ENCODE results near the gene UBA52. TPM values are rescaled to one million over a fixed set of nuclear protein-coding genes. Genes with fewer than 3 reads are reported as not detected.
A peak's percentile ranks its signal among the peaks of the same experiment; 100 is the strongest.

UBA52 gene
- total and polyA plus RNA-seq, 2 donors (not counting 1 experiment from before 2014, with no cell fraction given) = 1,837 to 5,694 TPM

DNA sequence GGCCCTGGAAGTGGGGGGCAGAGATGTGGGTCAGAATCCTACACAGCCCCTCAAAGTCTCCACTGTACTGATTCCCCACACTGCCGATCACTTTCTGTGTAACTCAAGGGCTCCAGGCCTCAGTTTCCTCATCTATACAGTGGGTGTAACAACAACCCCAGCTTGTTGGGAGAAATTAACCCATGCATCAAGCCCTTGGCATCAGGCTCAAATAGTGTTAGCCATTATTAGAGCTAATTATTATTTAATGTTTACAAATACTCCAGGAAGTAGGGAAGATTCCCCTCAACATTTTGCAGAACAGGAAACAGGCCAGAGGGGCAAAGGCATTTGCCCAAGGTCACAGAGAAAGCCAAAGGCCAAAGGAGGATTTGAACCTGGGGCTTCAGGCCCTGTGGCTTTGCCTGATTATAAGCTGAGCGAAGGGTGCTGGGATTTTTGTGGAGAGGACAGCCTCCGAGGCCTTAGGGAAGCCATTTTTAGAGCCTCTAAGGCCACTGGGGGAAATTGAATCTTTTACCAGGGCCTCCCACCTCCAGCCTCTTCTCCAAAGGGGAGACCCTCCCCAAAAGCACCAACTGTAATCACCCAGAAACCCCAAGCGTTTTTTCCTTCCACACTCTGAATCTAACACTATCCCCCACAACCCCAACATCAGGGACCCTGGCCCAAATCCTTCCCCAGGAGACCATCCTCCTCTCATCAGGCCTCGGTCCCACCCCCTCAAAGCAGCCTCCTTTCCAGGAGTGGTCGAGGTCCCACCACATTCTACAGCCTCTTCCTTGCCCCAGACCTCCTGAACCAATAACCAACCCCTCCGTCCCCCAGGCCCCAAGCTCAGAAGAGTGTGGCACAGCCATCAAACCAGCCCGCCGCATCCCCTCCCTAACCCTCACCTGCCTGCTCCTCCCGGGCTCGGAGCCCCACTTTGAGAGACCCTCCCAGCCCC, 29.4 kb upstream of the UBA52 start:
- peak overlapping the region; percentile 89 for H3K4me3 Mint-ChIP-seq
- CTCF ChIA-PET = no interaction called here

More for the DNA sequence above, 29.4 kb upstream of the UBA52 start:
- 24% methylated on average over 9 of the region's 11 CpGs for WGBS (ENCODE audit: insufficient coverage)
- H3K27ac Mint-ChIP-seq = peak overlapping the region; percentile 83
- H2AFZ ChIP-seq (ENCODE audit: insufficient read depth, low read depth, low read length, poor library complexity, severe bottlenecking) = peak overlapping the region; percentile 58
- H3K27me3 Mint-ChIP-seq = no peaks in the 10 kb centered on the region
- peak overlapping the region; percentile 25 to 64 for H3K27ac ChIP-seq (ENCODE audit: low read length in 2 of 2)
- TF ChIP-seq, protein P1, sequence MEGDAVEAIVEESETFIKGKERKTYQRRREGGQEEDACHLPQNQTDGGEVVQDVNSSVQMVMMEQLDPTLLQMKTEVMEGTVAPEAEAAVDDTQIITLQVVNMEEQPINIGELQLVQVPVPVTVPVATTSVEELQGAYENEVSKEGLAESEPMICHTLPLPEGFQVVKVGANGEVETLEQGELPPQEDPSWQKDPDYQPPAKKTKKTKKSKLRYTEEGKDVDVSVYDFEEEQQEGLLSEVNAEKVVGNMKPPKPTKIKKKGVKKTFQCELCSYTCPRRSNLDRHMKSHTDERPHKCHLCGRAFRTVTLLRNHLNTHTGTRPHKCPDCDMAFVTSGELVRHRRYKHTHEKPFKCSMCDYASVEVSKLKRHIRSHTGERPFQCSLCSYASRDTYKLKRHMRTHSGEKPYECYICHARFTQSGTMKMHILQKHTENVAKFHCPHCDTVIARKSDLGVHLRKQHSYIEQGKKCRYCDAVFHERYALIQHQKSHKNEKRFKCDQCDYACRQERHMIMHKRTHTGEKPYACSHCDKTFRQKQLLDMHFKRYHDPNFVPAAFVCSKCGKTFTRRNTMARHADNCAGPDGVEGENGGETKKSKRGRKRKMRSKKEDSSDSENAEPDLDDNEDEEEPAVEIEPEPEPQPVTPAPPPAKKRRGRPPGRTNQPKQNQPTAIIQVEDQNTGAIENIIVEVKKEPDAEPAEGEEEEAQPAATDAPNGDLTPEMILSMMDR (IDR thresholded peaks at IDR 0.05) = no peak
- TF ChIP-seq EZH2 (IDR thresholded peaks at IDR 0.05; ENCODE audit: borderline replicate concordance, insufficient read depth, low read depth, low read length, poor library complexity, severe bottlenecking) = no peak
- no peaks in the 10 kb centered on the region for H3K9me3 Mint-ChIP-seq (ENCODE audit: insufficient read depth)
- peaks cover 20% of the 10 kb centered on the region for H3K79me2 ChIP-seq (ENCODE audit: control insufficient read depth, insufficient read depth, low read length)
- intact Hi-C loops (cut with micrococcal nuclease) = loop anchor here (5.0 kb wide), 1 partner anchor 45 kb away; the partner anchor contains the start of gene REX1BD
- ATAC-seq (ENCODE audit: low read depth) = no peak
- peak overlapping the region; percentile 65 for H3K9ac ChIP-seq (ENCODE audit: low read length)
- H4K20me1 ChIP-seq (ENCODE audit: control insufficient read depth, insufficient read depth, low read length, poor library complexity, severe bottlenecking) = no peaks in the 10 kb centered on the region
- H3K4me3 ChIP-seq (ENCODE audit: control extremely low read depth in 1 of 5, extremely low read depth in 1 of 5, insufficient read depth in 1 of 5, low read depth in 2 of 5, low read length in 4 of 5) = peak overlapping the region; percentile 40 to 76 (median 62)
- peaks cover 14 to 20% of the 10 kb centered on the region in 2 donors for H3K4me1 ChIP-seq (ENCODE audit: control insufficient read depth in 2 of 2, insufficient read depth in 2 of 2, low read length in 2 of 2)
- H3K4me1 Mint-ChIP-seq = peaks cover 20% of the 10 kb centered on the region
- peaks cover under 1 to 30% of the 10 kb centered on the region in 2 experiments for H3K36me3 ChIP-seq (replicated peaks in 1 of 2; ENCODE audit: control extremely low read depth in 1 of 2, control insufficient read depth in 1 of 2, extremely low read depth in 1 of 2, insufficient read depth in 2 of 2, low read length in 1 of 2)
- no peak for DNase-seq
- POLR2A ChIA-PET = interaction anchor here (0.6 to 3.4 kb wide), 8 partner anchors 13 to 1015 kb away, joined by 3 to 20 read pairs (median 6); partner anchors contain the start of genes ELL, KXD1, REX1BD and UBA52
- no peaks in the 10 kb centered on the region for H3K9me3 ChIP-seq (ENCODE audit: control extremely low read depth in 1 of 3, control insufficient read depth in 2 of 3, insufficient read depth in 1 of 3, low read length in 2 of 3)
- peak overlapping the region; percentile 86 for H3K4me2 ChIP-seq (replicated peaks; ENCODE audit: low read depth, low read length, poor library complexity, severe bottlenecking)
- no peaks in the 10 kb centered on the region for H3K27me3 ChIP-seq (replicated peaks in 1 of 4; ENCODE audit: control extremely low read depth in 1 of 4, control insufficient read depth in 3 of 4, insufficient read depth in 4 of 4, low read length in 3 of 4)

Data from B cell (primary cell).